AG04450 (cell line): ENCODE results near the gene PDHX. TPM values are rescaled to one million over a fixed set of nuclear protein-coding genes. Genes with fewer than 3 reads are reported as not detected.

Experiments
- CTCF ChIA-PET: fragments of 300-600, 350-600 bp; formaldehyde crosslinking; extraction: SDS; loops from one replicate; lab custom pipeline; 2022; ENCODE audit warnings: antibody characterized with exemption, inconsistent platforms; lab: Charles Lee
- POLR2A ChIA-PET: fragments of 350-600 bp; formaldehyde crosslinking; extraction: SDS; loops from one replicate; lab custom pipeline; 2021; ENCODE audit warnings: antibody characterized with exemption, inconsistent platforms; lab: Yijun Ruan, JAX
- DNase-seq: peaks from one replicate; pipeline ENCODE4 v3.0.0-alpha.2; 2011; ENCODE audit warnings: low read depth, low spot score
- H3K27ac ChIP-seq: one replicate; pipeline ENCODE4 v1.5.1; 2012; ENCODE audit warnings: low read depth, low read length, control low read depth
- H3K27me3 ChIP-seq: one replicate; pipeline ENCODE4 v1.6.0; 2012; ENCODE audit warnings: low read length; ENCODE audit not compliant: control insufficient read depth, insufficient read depth
- H3K4me3 ChIP-seq: 2 replicates; pipeline ENCODE4 v1.5.1; 2011; ENCODE audit warnings: mild to moderate bottlenecking, low read depth, low read length, control low read depth
- H3K9me3 ChIP-seq: 2 replicates; pipeline ENCODE4 v1.5.1; 2012; ENCODE audit warnings: low read length; ENCODE audit not compliant: control insufficient read depth, insufficient read depth
- polyA plus RNA-seq: library from polyadenylated mRNA; depleted of rRNA; stranded (reverse); fragments of >200 nt; gene quantifications from 2 replicates; pipeline ENCODE4 v1.2.3, GENCODE V29; 2011
- TF ChIP-seq, protein P1 (sequence below): IDR thresholded peaks from 2 replicates; pipeline ENCODE4 v1.5.1; 2011; ENCODE audit warnings: low read depth, low read length, control low read depth, inconsistent platforms

PDHX gene
- polyA plus RNA-seq, 1 experiment, result 68.8 TPM

DNA sequence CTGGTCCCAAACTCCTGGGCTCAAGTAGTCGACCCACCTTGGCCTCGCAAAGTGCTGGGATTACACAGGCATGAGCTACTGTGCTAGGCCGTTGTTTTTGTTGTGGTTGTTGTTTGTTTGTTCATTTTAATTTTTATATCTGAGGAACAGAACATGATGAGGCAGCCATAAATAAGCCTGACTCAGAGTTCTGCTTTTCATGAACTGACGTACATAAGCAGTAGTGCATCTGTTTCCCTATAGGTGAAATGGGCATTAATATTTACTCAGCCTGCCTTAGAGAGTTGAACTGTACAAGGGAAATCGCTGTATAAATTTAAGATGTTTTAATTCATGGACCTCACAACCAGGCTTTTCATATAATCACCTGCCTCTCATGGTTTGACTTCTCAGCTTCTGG lies 80.5 kb downstream of the PDHX start:
- CTCF ChIA-PET, result interaction anchor here (1.3 to 1.7 kb wide), 2 partner anchors 13 to 396 kb away, joined by 5 read pairs; no protein-coding TSS in a partner anchor
- DNase-seq, result no peak
- Histone ChIP-seq H3K9me3 (no peaks in the 10 kb centered on the region), H3K27ac (no peak overlapping the region), H3K4me3 (no peak overlapping the region), H3K27me3 (no peaks in the 10 kb centered on the region)
- TF ChIP-seq, protein P1, sequence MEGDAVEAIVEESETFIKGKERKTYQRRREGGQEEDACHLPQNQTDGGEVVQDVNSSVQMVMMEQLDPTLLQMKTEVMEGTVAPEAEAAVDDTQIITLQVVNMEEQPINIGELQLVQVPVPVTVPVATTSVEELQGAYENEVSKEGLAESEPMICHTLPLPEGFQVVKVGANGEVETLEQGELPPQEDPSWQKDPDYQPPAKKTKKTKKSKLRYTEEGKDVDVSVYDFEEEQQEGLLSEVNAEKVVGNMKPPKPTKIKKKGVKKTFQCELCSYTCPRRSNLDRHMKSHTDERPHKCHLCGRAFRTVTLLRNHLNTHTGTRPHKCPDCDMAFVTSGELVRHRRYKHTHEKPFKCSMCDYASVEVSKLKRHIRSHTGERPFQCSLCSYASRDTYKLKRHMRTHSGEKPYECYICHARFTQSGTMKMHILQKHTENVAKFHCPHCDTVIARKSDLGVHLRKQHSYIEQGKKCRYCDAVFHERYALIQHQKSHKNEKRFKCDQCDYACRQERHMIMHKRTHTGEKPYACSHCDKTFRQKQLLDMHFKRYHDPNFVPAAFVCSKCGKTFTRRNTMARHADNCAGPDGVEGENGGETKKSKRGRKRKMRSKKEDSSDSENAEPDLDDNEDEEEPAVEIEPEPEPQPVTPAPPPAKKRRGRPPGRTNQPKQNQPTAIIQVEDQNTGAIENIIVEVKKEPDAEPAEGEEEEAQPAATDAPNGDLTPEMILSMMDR, result no peak
- POLR2A ChIA-PET, result no interaction called here

DNA sequence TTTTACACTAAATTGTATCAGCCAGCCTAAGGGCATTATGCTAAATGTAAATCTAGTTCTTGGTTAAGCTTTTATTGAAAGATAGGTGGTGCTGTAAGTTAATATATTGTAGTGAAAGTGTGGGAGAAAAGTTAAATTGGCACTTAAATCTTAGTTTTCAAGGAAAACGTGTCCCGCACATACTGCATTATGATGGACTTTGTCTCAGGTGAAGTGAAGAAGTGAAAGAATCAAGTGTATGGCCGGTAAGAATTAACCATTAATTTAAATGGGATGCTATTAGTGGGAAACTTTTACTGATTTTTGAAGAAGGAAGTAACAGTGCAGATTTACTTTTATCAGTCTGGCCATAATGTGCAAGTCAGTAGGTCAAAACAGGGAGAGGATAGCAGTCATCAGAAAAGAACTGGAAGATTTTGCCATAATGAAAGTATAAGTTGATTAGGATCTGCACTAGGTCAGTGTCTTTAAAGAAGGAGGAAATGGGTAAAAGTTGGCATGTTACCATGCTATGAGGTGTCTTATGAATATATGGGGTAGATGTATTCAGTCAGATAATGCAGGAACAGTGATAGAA lies 81.6 kb downstream of the PDHX start:
- Histone ChIP-seq H3K9me3 (no peaks in the 10 kb centered on the region), H3K4me3 (no peak overlapping the region), H3K27ac (no peak overlapping the region), H3K27me3 (no peaks in the 10 kb centered on the region)
- no peak for DNase-seq
- TF ChIP-seq, protein P1, result peak; percentile 53
- ChIA-PET POLR2A (interaction anchor here (0.5 kb wide), 1 partner anchor 169 kb away, joined by 3 read pairs; no protein-coding TSS in a partner anchor), CTCF (interaction anchor here (0.5 to 1.7 kb wide), 8 partner anchors 12 to 394 kb away, joined by 3 to 5 read pairs (median 3); partner anchors contain the start of gene CD44)

DNA sequence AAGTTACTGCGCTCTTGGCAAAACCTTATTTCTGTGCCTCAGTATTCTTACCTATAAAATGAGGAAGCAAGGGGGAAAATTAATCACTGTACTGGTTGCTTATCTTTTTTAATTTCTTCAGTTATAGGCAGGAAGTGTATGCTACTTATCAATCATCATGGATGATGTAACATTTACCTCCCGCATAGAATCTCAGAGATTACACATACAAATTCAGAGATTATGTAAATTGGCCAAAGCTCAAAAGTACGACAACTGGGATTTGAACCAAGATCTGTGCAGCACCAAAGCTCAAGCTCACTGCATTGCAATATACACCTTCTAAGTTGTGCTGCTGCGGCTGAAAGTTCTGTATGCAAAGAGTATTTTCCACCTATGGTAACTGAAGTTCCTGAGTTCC lies 83.0 kb downstream of the PDHX start:
- POLR2A ChIA-PET, result interaction anchor here (0.9 to 1.0 kb wide), 2 partner anchors 10 to 140 kb away, joined by 3 read pairs; partner anchors contain the start of gene CD44
- no peak overlapping the region for H3K4me3 ChIP-seq
- no peaks in the 10 kb centered on the region for H3K27me3 ChIP-seq
- DNase-seq, result no peak
- CTCF ChIA-PET, result interaction anchor here (1.1 to 2.9 kb wide), 6 partner anchors 10 to 413 kb away, joined by 3 to 11 read pairs (median 5); no protein-coding TSS in a partner anchor
- H3K27ac ChIP-seq, result no peak overlapping the region
- TF ChIP-seq, protein P1, result no peak
- no peaks in the 10 kb centered on the region for H3K9me3 ChIP-seq

DNA sequence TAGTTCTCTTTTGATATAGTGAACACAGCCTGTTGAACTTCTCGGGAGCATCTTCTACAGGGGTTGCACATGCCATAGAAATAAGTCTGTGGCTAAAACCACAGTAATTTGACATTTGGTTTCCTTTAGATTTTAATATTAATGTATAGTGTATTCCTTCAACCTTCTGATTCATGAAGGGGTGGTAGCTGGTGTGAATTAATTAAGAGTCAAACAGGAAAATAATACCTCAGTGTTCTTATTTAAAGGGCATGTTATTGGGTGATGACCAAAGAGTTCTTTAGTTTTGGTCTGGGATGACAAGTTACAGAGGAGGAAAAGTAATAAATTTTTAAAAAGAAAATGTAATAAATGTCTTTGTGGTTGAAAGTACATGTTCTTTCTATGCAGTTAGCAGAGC lies 86.8 kb downstream of the PDHX start:
- no peaks in the 10 kb centered on the region for H3K27me3 ChIP-seq
- no peak for DNase-seq
- TF ChIP-seq, protein P1, result no peak
- no peak overlapping the region for H3K27ac ChIP-seq
- H3K9me3 ChIP-seq, result no peaks in the 10 kb centered on the region
- ChIA-PET POLR2A (no interaction called here), CTCF (interaction anchor here (0.7 kb wide), 1 partner anchor 147 kb away, joined by 3 read pairs; no protein-coding TSS in a partner anchor)
- no peak overlapping the region for H3K4me3 ChIP-seq

DNA sequence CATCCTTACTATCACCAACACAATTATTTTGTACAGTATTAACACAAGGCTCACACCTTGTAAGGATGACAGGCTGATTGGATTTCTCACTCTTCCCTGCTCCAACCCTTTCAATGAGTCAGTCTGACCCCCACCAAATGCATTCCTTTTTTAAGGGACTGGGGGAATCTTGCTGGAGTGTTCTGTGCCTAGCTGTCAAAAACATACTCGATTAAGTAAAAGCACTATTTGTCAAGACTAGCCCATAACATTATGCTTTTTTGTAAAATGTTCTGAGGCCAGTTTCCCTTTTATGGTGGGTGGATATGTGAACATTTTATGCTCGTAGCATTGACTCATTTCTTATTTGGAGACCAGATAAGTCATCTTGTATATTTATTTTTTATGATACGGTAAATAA lies 87.2 kb downstream of the PDHX start:
- Histone ChIP-seq H3K27me3 (no peaks in the 10 kb centered on the region), H3K9me3 (no peaks in the 10 kb centered on the region), H3K4me3 (no peak overlapping the region), H3K27ac (no peak overlapping the region)
- CTCF ChIA-PET, result no interaction called here
- TF ChIP-seq, protein P1, result no peak
- POLR2A ChIA-PET, result no interaction called here
- DNase-seq, result no peak
